ENCODE measurements around the gene APBA1. TPM values are rescaled to one million over a fixed set of nuclear protein-coding genes. Genes with fewer than 3 reads are reported as not detected.

The APBA1 gene
- total RNA-seq, 1 donor from 2014 or later = 3.4 TPM

DNA sequence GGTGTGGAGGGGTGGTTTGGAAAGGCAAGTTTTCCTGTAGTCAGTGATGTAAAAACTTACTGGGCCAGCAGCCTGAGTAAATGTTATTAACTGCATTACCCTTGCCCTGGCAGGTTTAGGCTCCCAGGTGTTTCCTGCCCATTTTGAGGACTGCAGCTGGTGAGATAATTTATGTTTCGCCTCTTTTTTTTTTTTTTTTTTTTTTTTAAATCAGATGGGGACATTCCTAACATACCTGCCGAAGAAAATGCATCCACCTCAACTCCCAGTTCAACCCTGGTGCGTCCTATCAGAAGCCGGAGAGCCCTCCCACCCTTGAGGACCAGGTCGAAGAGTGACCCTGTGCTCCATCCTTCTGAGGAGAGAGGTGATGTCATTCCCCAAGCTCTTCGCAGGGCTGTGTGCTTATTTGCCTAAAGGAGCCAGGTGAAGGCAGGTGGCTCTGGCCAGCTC lies 286.6 kb downstream of the APBA1 start:
- Histone ChIP-seq H2AFZ (replicated peaks) (no peak overlapping the region), H3K79me2 (ENCODE audit: low read depth) (no peaks in the 10 kb centered on the region), H3K9me3 (ENCODE audit: low read depth) (no peaks in the 10 kb centered on the region), H4K20me1 (ENCODE audit: low read depth) (no peaks in the 10 kb centered on the region), H3K4me3 (no peak overlapping the region), H3K27me3 (no peaks in the 10 kb centered on the region), H3K27ac (no peak overlapping the region), H3F3A (ENCODE audit: low read depth) (no peaks in the 10 kb centered on the region), H3K4me1 (peaks cover 9% of the 10 kb centered on the region), H3K36me3 (no peaks in the 10 kb centered on the region), H3K4me2 (no peak overlapping the region), H3K9ac (no peak overlapping the region)
- H3K9me3 Mint-ChIP-seq = no peaks in the 10 kb centered on the region
- H3K27me3 Mint-ChIP-seq (ENCODE audit: insufficient read depth, low read depth) = peaks cover 4% of the 10 kb centered on the region
- peaks cover 8% of the 10 kb centered on the region for H3K4me1 Mint-ChIP-seq
- H3K4me3 Mint-ChIP-seq = no peak overlapping the region
- TF ChIP-seq EZH2 (IDR thresholded peaks at IDR 0.05) (no peak), EZH2phosphoT487 (IDR thresholded peaks at IDR 0.05) (no peak), CTCF (IDR thresholded peaks at IDR 0.05) (no peak)
- H3K27ac Mint-ChIP-seq = no peak overlapping the region
- no peaks in the 10 kb centered on the region for H3K36me3 Mint-ChIP-seq
- DNase-seq (ENCODE audit: low spot score) = no peak

DNA sequence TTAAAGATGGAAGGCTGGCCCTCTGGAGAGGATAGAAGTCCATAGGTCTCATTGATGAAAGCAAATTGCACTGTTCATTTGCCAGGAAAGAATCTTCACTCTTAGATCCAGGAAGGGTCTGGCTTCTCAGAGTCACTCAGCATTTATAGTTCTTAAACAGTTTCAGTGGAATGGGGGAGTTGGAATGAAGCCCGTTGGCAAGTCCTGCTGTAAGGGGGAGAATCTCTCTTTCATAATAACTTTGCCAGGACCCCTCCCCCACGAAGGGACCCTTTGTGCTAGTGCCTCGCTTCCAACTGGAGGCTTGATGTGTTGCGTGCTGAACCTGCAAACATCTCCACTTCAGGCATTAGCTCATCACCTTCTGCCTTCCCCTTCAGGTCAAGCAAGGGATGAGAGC lies 290.0 kb downstream of the APBA1 start:
- Histone ChIP-seq H3K36me3 (no peaks in the 10 kb centered on the region), H2AFZ (replicated peaks) (peak overlapping the region; percentile 76), H3K79me2 (ENCODE audit: low read depth) (no peaks in the 10 kb centered on the region), H3K9ac (no peak overlapping the region), H3K4me1 (peaks cover 9% of the 10 kb centered on the region), H4K20me1 (ENCODE audit: low read depth) (no peaks in the 10 kb centered on the region), H3K4me2 (no peak overlapping the region), H3K27me3 (no peaks in the 10 kb centered on the region), H3K27ac (no peak overlapping the region), H3F3A (ENCODE audit: low read depth) (no peaks in the 10 kb centered on the region), H3K4me3 (no peak overlapping the region), H3K9me3 (ENCODE audit: low read depth) (no peaks in the 10 kb centered on the region)
- H3K4me1 Mint-ChIP-seq = peaks cover 12% of the 10 kb centered on the region
- no peak for TF ChIP-seq EZH2phosphoT487 (IDR thresholded peaks at IDR 0.05)
- no peak for TF ChIP-seq EZH2 (IDR thresholded peaks at IDR 0.05)
- TF ChIP-seq CTCF (IDR thresholded peaks at IDR 0.05) = no peak
- no peaks in the 10 kb centered on the region for H3K36me3 Mint-ChIP-seq
- no peak overlapping the region for H3K4me3 Mint-ChIP-seq
- H3K27ac Mint-ChIP-seq = no peak overlapping the region
- H3K9me3 Mint-ChIP-seq = no peaks in the 10 kb centered on the region
- no peak for DNase-seq (ENCODE audit: low spot score)
- peaks cover 3% of the 10 kb centered on the region for H3K27me3 Mint-ChIP-seq (ENCODE audit: insufficient read depth, low read depth)

DNA sequence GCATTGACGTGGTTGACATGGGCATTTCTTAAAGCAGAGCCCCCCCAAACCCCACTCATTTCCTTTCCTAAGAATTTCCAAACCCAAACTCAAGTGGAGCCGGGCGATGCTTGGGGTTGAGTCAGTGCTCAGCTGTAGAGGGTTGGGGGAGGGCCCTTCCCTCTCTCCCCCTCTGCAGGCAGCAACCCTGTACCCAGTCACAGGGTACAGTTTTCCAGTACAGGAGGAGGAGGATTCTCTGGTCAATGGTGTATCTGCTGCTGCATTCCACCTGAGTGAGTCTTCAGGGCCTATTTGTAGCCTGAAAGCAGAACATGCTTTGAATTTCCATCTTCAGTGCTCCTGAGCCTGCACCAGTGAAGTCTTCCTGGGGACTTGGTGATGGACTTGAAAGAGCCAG lies 291.4 kb downstream of the APBA1 start:
- Mint-ChIP-seq H3K36me3 (no peaks in the 10 kb centered on the region), H3K4me1 (peaks cover 16% of the 10 kb centered on the region), H3K9me3 (no peaks in the 10 kb centered on the region), H3K27ac (no peak overlapping the region), H3K27me3 (ENCODE audit: insufficient read depth, low read depth) (peaks cover 2% of the 10 kb centered on the region), H3K4me3 (no peak overlapping the region)
- no peaks in the 10 kb centered on the region for H3F3A ChIP-seq (ENCODE audit: low read depth)
- DNase-seq (ENCODE audit: low spot score) = no peak
- H3K9ac ChIP-seq = no peak overlapping the region
- no peak for TF ChIP-seq EZH2 (IDR thresholded peaks at IDR 0.05)
- TF ChIP-seq EZH2phosphoT487 (IDR thresholded peaks at IDR 0.05) = no peak
- TF ChIP-seq CTCF (IDR thresholded peaks at IDR 0.05) = no peak
- H3K79me2 ChIP-seq (ENCODE audit: low read depth) = no peaks in the 10 kb centered on the region
- peaks cover 9% of the 10 kb centered on the region for H3K4me1 ChIP-seq
- no peak overlapping the region for H2AFZ ChIP-seq (replicated peaks)
- no peak overlapping the region for H3K4me2 ChIP-seq
- H3K27me3 ChIP-seq = no peaks in the 10 kb centered on the region
- no peak overlapping the region for H3K4me3 ChIP-seq
- H4K20me1 ChIP-seq (ENCODE audit: low read depth) = no peaks in the 10 kb centered on the region
- H3K9me3 ChIP-seq (ENCODE audit: low read depth) = no peaks in the 10 kb centered on the region
- no peak overlapping the region for H3K27ac ChIP-seq
- no peaks in the 10 kb centered on the region for H3K36me3 ChIP-seq

Measured in neural progenitor cell (in vitro differentiated cells).